GM12878 (cell line): ENCODE measurements around the gene SLC12A3. TPM values are rescaled to one million over a fixed set of nuclear protein-coding genes. Genes with fewer than 3 reads are reported as not detected.

ENCODE experiments used
- CBFB ChIP-seq: IDR thresholded peaks from 2 replicates; pipeline ENCODE4 v1.6.1; 2016; ENCODE audit warnings: antibody characterized with exemption, low read depth
- CREB1 ChIP-seq: IDR thresholded peaks from 2 replicates; pipeline ENCODE4 v1.6.1; 2012; ENCODE audit warnings: low read depth, mild to moderate bottlenecking, inconsistent platforms
- DPF2 ChIP-seq: fragments of 450-650 bp; IDR thresholded peaks from 2 replicates; pipeline ENCODE4 v1.6.1; 2017; ENCODE audit warnings: mild to moderate bottlenecking
- EP300 ChIP-seq, 2 experiments: fragments of 150-350 bp in 1 of 2; IDR thresholded peaks; 2 replicates each; pipeline ENCODE4 v1.6.1; 2011 to 2012; ENCODE audit warnings: low read depth in 2 of 2, low read length in 2 of 2, borderline replicate concordance in 1 of 2, improper control_type of control experiment in 1 of 2, inconsistent platforms in 1 of 2; ENCODE audit not compliant: control insufficient read depth in 1 of 2
- GABPA ChIP-seq: IDR thresholded peaks from 2 replicates; pipeline ENCODE4 v1.6.1; 2014; ENCODE audit warnings: antibody characterized with exemption, low read depth, mild to moderate bottlenecking, inconsistent platforms
- GATAD2B ChIP-seq: fragments of 450-650 bp; conservative IDR thresholded peaks from 2 replicates; pipeline ENCODE4 v1.6.1; 2017; ENCODE audit warnings: low read depth, mild to moderate bottlenecking, moderate library complexity
- KLF5 ChIP-seq: fragments of 450-650 bp; IDR thresholded peaks from 2 replicates; pipeline ENCODE4 v1.6.1; 2014; ENCODE audit warnings: mild to moderate bottlenecking; ENCODE audit not compliant: partially characterized antibody
- MAX ChIP-seq: IDR thresholded peaks from 2 replicates; pipeline ENCODE4 v1.6.1; 2012; ENCODE audit warnings: low read depth, low read length, improper control_type of control experiment
- MLLT1 ChIP-seq: fragments of 450-650 bp; IDR thresholded peaks from 2 replicates; pipeline ENCODE4 v1.6.1; 2016; ENCODE audit warnings: mild to moderate bottlenecking
- MXI1 ChIP-seq: fragments of 150-350 bp; IDR thresholded peaks from 2 replicates; pipeline ENCODE4 v1.6.1; 2011; ENCODE audit warnings: low read depth, mild to moderate bottlenecking, inconsistent platforms, low read length, improper control_type of control experiment
- NBN ChIP-seq: fragments of 450-650 bp; IDR thresholded peaks from 2 replicates; pipeline ENCODE4 v1.6.1; 2016
- NR2F1 ChIP-seq: fragments of 450-650 bp; conservative IDR thresholded peaks from 2 replicates; pipeline ENCODE4 v1.6.1; 2017; ENCODE audit warnings: mild to moderate bottlenecking
- PKNOX1 ChIP-seq: fragments of 450-650 bp; IDR thresholded peaks from 2 replicates; pipeline ENCODE4 v1.6.1; 2016; ENCODE audit warnings: mild to moderate bottlenecking
- PML ChIP-seq: IDR thresholded peaks from 2 replicates; pipeline ENCODE4 v1.6.1; 2012; ENCODE audit warnings: low read length, inconsistent platforms
- RAD21 ChIP-seq: IDR thresholded peaks from 2 replicates; pipeline ENCODE4 v1.6.1; 2011; ENCODE audit warnings: mild to moderate bottlenecking, low read depth, low read length, moderate library complexity; ENCODE audit not compliant: insufficient read depth
- RBBP5 ChIP-seq: fragments of 200-600 bp; sonication (generic); conservative IDR thresholded peaks from 2 replicates; pipeline ENCODE4 v1.6.1; 2016
- RELB ChIP-seq: fragments of 450-650 bp; IDR thresholded peaks from 2 replicates; pipeline ENCODE4 v1.6.1; 2017; ENCODE audit warnings: low read depth, mild to moderate bottlenecking, moderate library complexity
- SPI1 ChIP-seq: IDR thresholded peaks from 2 replicates; pipeline ENCODE4 v1.6.1; 2011; ENCODE audit warnings: low read depth, mild to moderate bottlenecking, low read length, moderate library complexity, borderline replicate concordance; ENCODE audit not compliant: insufficient read depth
- YY1 ChIP-seq: IDR thresholded peaks from 2 replicates; pipeline ENCODE4 v1.6.1; 2011; ENCODE audit warnings: low read depth, mild to moderate bottlenecking, low read length
- ZNF217 ChIP-seq: fragments of 450-650 bp; IDR thresholded peaks from 2 replicates; pipeline ENCODE4 v1.6.1; 2017; ENCODE audit warnings: antibody characterized with exemption, mild to moderate bottlenecking
- ZNF592 ChIP-seq: fragments of 450-650 bp; IDR thresholded peaks from 2 replicates; pipeline ENCODE4 v1.6.1; 2017; ENCODE audit warnings: mild to moderate bottlenecking, moderate library complexity
- polyA plus RNA-seq, 11 experiments: library from polyadenylated mRNA; depleted of rRNA in 4 of 11; unstranded in 6 of 11; stranded (reverse) in 5 of 11; fragments of >200 nt; fragmentation: Nextera tagmentation in 4 of 11; fragmentation: Illumina TruSeq in 1 of 11; extraction: Ambion mirVana in 4 of 11; extraction: Trizol in 1 of 11; gene quantifications; 1 replicate in 1 of 11; 2 replicates in 10 of 11; pipeline versions ENCODE4 v1.2.1 to v1.2.3, GENCODE V29; 2011 to 2016; ENCODE audit warnings: inconsistent platforms in 2 of 11, missing spikeins in 2 of 11, low read depth in 1 of 11
- total RNA-seq, 4 experiments: library from RNA; depleted of rRNA in 3 of 4; stranded (reverse); fragments of >200 nt in 3 of 4; fragmentation: Illumina TruSeq in 1 of 4; extraction: Trizol in 1 of 4; gene quantifications; 2 replicates each; pipeline versions ENCODE4 v1.2.1 to v1.2.3, GENCODE V29; 2013 to 2021

The SLC12A3 gene
- total and polyA plus RNA-seq, 10 of the 15 experiments (the other 5 are each of a cell fraction or from before 2014, with no cell fraction given), result 0.05 to 6.3 (median 3.1) TPM

- TF ChIP-seq ZNF592, result peak; percentile 88; the same call in 1 of the 2 replicates
- peak; percentile 84 for TF ChIP-seq NBN
- TF ChIP-seq GATAD2B, result peak; percentile 97
- TF ChIP-seq PML, result no peak
- no peak for TF ChIP-seq ZNF217
- peak; percentile 83 for TF ChIP-seq RELB
- TF ChIP-seq MXI1, result peak; percentile 74; the same call in 1 of the 2 replicates
- peak; percentile 31; the same call in 1 of the 2 replicates for TF ChIP-seq MAX
- peak; percentile 95 for TF ChIP-seq KLF5
- peak; percentile 99 for TF ChIP-seq SPI1
- TF ChIP-seq RBBP5, result no peak
- peak; percentile 79 for TF ChIP-seq CBFB
- 0 out of 2 replicates have a peak, but pooled peaks have one; percentile 37 for TF ChIP-seq MLLT1
- peak; percentile 99 for TF ChIP-seq NR2F1
- peak; percentile 34; the same call in 1 of the 2 replicates for TF ChIP-seq YY1
- peak; percentile 97 for TF ChIP-seq DPF2
- 0 out of 2 replicates have a peak, but pooled peaks have one; percentile 0 for TF ChIP-seq RAD21
- peak; percentile 100; a peak in 3 of 4 replicates for TF ChIP-seq EP300 (IDR thresholded peaks at IDR 0.05; ENCODE audit: borderline replicate concordance in 1 of 2, control insufficient read depth in 1 of 2, low read depth in 2 of 2, low read length in 2 of 2)
- no peak for TF ChIP-seq GABPA
- 0 out of 2 replicates have a peak, but pooled peaks have one; percentile 2 for TF ChIP-seq PKNOX1
- peak; percentile 73 for TF ChIP-seq CREB1
Measured at GRCh38 chr16:56911771-56912571, 47.0 kb downstream of the SLC12A3 start (continued).
